Fibroblast of lung (primary cell): Measurements from ENCODE around the gene PTPRU.

Experiments used
- EZH2 ChIP-seq: IDR thresholded peaks from 2 replicates; pipeline ENCODE4 v1.5.1; 2012; ENCODE audit warnings: low read length, control low read depth, mild to moderate bottlenecking; ENCODE audit errors: missing control alignments
- TF ChIP-seq, protein P1 (sequence below), 2 donors: IDR thresholded peaks in 1 of 2; conservative IDR thresholded peaks in 1 of 2; 1 replicate in 1 of 2; 2 replicates in 1 of 2; pipeline ENCODE4 v1.5.1; 2011 to 2012; ENCODE audit warnings: low read length in 2 of 2, control low read depth in 1 of 2, inconsistent platforms in 1 of 2, low read depth in 1 of 2, mild to moderate bottlenecking in 1 of 2

DNA sequence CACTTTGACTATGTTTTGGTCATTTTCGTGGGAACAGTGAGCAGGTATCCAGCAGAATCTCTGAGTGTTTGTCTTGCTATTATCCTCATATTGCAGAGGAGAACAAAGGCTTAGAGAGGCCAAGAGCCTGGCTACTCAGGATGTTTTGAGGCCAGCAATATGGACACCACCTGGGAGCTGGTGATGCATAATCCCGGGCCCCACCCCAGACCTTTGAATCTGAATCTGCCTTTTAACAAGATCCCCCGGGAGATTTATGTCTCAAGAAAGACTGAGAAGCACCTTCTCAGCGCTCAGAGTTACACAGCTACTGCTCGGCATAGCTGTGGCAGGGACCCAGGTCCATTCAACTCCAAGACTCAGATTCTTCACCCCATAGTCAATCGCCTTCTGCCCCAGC lies 72.8 kb downstream of the PTPRU start:
- TF ChIP-seq, protein P1, sequence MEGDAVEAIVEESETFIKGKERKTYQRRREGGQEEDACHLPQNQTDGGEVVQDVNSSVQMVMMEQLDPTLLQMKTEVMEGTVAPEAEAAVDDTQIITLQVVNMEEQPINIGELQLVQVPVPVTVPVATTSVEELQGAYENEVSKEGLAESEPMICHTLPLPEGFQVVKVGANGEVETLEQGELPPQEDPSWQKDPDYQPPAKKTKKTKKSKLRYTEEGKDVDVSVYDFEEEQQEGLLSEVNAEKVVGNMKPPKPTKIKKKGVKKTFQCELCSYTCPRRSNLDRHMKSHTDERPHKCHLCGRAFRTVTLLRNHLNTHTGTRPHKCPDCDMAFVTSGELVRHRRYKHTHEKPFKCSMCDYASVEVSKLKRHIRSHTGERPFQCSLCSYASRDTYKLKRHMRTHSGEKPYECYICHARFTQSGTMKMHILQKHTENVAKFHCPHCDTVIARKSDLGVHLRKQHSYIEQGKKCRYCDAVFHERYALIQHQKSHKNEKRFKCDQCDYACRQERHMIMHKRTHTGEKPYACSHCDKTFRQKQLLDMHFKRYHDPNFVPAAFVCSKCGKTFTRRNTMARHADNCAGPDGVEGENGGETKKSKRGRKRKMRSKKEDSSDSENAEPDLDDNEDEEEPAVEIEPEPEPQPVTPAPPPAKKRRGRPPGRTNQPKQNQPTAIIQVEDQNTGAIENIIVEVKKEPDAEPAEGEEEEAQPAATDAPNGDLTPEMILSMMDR (conservative IDR thresholded peaks at IDR 0.05 in 1 of 2, IDR thresholded peaks at IDR 0.05 in 1 of 2; ENCODE audit: low read depth in 1 of 2, low read length in 2 of 2) = no peak
- TF ChIP-seq EZH2 = no peak
